Renal cortex interstitium (tissue), 15 donors: ENCODE results near the gene CILP2. TPM values are rescaled to one million over a fixed set of nuclear protein-coding genes. Genes with fewer than 3 reads are reported as not detected.

Experiments used
- DNase-seq, 11 donors: peaks; one replicate each; pipeline ENCODE4 v3.0.0-alpha.2; 2013; ENCODE audit warnings: low read depth in 9 of 11, low spot score in 4 of 11; ENCODE audit errors: extremely low read depth in 1 of 11
- long read RNA-seq, 16 experiments: transcript quantifications; one replicate each; lab custom pipeline, GENCODE V29; 2026
- polyA plus RNA-seq, 3 donors: library from polyadenylated mRNA; unstranded; fragments of 120-200 nt; gene quantifications; one replicate each; pipeline ENCODE4 v1.2.1, GENCODE V29; 2013; ENCODE audit not compliant: insufficient read length in 3 of 3

The CILP2 gene, protein sequence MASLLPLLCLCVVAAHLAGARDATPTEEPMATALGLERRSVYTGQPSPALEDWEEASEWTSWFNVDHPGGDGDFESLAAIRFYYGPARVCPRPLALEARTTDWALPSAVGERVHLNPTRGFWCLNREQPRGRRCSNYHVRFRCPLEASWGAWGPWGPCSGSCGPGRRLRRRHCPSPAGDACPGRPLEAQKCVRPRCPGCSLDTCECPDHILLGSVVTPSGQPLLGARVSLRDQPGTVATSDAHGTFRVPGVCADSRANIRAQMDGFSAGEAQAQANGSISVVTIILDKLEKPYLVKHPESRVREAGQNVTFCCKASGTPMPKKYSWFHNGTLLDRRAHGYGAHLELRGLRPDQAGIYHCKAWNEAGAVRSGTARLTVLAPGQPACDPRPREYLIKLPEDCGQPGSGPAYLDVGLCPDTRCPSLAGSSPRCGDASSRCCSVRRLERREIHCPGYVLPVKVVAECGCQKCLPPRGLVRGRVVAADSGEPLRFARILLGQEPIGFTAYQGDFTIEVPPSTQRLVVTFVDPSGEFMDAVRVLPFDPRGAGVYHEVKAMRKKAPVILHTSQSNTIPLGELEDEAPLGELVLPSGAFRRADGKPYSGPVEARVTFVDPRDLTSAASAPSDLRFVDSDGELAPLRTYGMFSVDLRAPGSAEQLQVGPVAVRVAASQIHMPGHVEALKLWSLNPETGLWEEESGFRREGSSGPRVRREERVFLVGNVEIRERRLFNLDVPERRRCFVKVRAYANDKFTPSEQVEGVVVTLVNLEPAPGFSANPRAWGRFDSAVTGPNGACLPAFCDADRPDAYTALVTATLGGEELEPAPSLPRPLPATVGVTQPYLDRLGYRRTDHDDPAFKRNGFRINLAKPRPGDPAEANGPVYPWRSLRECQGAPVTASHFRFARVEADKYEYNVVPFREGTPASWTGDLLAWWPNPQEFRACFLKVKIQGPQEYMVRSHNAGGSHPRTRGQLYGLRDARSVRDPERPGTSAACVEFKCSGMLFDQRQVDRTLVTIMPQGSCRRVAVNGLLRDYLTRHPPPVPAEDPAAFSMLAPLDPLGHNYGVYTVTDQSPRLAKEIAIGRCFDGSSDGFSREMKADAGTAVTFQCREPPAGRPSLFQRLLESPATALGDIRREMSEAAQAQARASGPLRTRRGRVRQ
- under 1 TPM; 0.11 to 0.26 (median 0.12) TPM for polyA plus RNA-seq
- long read RNA-seq, donor 1, result 0 reads
- long read RNA-seq, donor 2, result 0 reads
- long read RNA-seq, donor 3, result 0 reads
- long read RNA-seq, donor 4, result 0 reads
- long read RNA-seq, donor 5, result 0 reads
- long read RNA-seq, donor 6, result 0 reads
- long read RNA-seq, donor 7, result 0 reads
- long read RNA-seq, donor 8, result 0 reads
- long read RNA-seq, donor 9, result 0 reads
- long read RNA-seq, donor 10, result 0 reads
- long read RNA-seq, donor 11, result 0 reads
- long read RNA-seq, donor 12, result 0 reads
- long read RNA-seq, donor 13, result 0 reads
- long read RNA-seq, donor 14, result 0 reads
- long read RNA-seq, donor 15, result 0 reads
- long read RNA-seq, donor 16, result 0 reads

DNA sequence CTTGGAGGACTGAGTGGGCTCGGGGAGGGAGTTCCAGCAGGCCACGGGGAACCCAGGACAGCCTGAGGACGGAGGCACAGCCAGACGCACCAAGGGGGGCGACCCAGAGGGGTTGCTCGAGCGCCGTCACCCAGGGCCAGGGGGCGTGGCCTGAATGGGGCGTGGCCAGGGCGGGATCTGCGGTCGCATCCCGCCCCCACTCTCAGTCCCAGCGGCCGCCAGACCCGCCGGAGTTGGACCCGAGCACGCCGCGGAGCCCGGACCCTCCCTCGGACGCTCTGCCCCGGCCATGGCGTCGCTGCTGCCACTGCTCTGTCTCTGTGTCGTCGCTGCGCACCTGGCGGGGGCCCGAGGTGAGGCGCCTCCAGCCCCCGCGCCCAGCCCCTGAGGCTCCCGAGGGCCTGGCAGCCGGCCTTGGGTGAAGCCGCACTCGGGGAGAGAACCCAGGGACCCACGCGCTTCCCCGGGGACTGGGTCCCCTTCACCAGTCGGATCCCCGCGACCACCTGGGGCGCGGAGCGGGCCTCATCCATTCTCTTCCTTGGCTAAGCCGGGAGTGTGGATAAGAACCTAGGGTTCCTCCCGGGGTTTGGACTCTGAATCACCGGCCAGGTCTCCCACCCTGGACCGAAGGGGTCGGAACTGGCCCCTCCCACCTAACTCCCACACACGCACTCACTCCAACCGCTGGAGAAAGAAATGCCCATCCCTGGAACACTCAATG, at the start of gene CILP2:
TSS of gene CILP2 (plus strand) at position 205 of the 724 bp plus-strand sequence. CDS start at position 290, 85 bp downstream.
- no peak for DNase-seq

GRCh38 chr19:19488875-19489690, 49.0 kb upstream of the CILP2 start:
- peak; percentile 77 to 95 (median 87) for DNase-seq

- no peak for DNase-seq
Observed at GRCh38 chr19:19489804-19490204, 48.3 kb upstream of the CILP2 start.

DNA sequence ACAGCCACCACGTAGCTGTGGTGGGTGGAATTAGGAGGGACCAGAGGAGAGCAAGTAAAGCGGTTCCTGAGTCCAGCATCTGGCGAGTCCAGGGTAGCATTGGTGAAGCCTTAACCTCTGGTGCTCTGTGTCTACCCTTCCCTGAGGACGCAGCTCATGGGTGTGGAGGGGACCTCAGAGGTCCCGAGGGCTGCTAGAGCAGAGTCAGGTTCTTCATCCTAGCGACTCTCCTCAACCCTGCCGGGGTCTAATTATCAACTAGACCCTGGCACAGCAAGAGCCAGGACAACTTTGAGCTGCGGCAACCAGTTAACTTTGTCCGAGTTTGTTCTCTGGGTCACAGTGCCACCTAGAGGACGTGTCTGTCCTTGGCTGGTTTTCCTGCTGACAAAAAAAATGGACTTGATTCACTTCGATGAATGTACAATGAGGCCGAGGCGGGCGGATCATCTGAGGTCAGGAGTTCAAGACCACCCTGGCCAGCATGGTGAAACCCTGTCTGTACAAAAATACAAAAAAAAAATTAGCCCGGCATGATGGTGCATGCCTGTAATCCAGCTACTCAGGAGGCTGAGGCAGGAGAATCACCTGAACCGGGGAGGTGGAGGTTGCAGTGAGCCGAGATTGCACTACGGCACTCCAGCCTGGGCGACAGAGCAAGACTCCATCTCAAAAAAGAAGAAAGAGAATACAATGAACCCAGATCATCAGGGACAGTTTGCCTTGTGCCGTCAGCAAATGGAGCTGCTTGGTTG, 47.7 kb upstream of the CILP2 start:
- DNase-seq, result peak; percentile 72 to 90 (median 81)

- no peak for DNase-seq
Observed at GRCh38 chr19:19491321-19492025, 46.6 kb upstream of the CILP2 start.

GRCh38 chr19:19492026-19492610, 45.9 kb upstream of the CILP2 start:
- no peak for DNase-seq

DNA sequence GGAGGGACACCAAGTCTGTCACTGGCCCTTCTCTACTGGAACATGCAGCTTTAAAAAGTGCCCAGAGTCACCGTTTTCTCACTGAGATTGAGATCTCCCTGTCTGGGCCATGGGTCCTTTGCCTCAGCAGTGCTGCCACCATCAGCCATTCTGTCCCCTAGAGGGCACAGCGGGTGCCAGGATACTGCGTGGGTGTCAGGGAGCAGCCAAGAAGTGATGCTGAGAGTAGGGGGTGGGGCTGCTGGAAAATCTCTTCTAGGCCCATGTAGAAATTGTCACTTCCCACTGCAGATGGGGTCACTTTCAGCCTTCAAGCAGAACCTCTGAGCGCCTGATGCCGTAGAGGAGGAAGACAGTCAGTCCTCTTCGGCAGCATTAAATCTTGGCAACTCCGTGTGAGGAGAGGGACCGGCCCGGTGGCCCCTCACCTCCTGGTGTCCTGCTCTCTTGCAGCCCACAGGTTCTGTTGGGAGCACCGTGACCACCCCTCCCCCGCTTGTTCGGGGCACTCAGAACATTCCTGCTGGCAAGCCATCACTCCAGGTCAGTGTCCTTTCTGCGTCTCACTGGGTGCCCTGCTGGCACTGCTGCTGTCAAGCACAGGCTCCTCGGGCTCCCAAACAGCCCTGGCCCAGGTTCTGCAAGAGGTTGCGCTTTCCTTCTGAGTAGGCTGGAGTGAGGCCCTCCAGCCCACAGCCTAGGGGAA, 44.1 kb upstream of the CILP2 start:
- DNase-seq, result no peak

GRCh38 chr19:19495614-19496603, 42.2 kb upstream of the CILP2 start:
- no peak for DNase-seq

DNA sequence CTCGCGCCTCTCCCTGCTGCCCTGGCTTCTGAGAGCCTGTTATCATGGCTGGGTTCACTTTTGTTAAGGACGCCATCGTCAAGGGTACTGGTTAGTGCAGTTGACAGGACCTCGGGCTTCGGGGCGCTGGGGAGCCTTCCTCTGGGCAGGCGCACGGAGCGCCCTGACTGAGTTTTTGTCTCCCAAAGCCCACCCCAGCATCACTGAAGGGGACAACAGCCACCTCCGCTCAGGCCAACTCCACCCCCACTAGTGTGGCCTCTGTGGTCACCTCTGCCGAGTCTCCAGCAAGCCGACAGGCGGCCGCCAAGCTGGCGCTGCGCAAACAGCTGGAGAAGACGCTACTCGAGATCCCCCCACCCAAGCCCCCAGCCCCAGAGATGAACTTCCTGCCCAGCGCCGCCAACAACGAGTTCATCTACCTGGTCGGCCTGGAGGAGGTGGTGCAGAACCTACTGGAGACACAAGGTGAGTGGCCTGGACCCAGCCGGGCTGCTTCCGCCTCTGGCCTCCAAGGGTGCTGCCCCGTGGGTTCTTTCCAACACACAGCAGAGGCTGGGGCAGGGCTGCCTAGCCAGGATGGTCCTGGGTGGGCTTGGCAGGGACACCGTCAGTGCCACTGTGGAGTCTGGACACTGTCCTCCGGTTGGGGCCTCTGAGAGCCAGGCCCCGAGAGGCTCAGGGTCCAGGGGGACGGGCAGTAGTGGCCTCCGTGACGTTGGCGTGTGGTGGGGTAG, 39.6 kb upstream of the CILP2 start:
- no peak for DNase-seq

GRCh38 chr19:19499272-19499995, 38.6 kb upstream of the CILP2 start:
- DNase-seq, result no peak

GRCh38 chr19:19500975-19501644, 37.0 kb upstream of the CILP2 start:
- no peak for DNase-seq

DNA sequence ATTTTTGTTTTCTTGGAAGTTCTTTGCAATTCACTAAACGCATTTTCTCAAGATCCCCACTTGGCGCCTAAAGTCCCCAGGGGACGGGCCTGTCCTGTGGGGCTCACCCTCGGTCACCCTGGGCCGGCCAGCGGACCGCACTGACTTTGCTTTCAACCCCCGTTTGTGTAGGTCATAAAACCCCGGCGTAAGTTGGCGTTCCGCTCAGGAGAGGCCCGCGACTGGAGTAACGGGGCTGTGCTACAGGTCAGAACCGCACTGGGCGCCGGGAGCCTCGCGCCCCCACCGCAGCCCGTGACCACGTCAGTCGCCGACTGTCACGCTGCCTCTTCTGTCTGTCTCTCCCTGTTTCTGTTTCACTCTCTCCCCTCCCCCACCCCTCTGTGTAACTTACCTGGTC, 36.3 kb upstream of the CILP2 start:
- DNase-seq, result no peak
